ENCODE data around the gene VAC14.

The VAC14 gene

GRCh38 chr16:70701596-70701995 lies 99.4 kb downstream of the VAC14 start:
- in situ Hi-C loops (cut with MboI; ENCODE audit: low pct_unique_long_range_greater_than_20kb, low sequenced_read_pairs, unreplicated experiment): no loop called here
- TF ChIP-seq CTCF (IDR thresholded peaks at IDR 0.05; ENCODE audit: extremely low read depth, insufficient read depth, missing control alignments): no peak
- no peak for DNase-seq (ENCODE audit: low spot score)

GRCh38 chr16:70701036-70701435 lies 99.9 kb downstream of the VAC14 start:
- TF ChIP-seq CTCF (IDR thresholded peaks at IDR 0.05; ENCODE audit: extremely low read depth, insufficient read depth, missing control alignments): no peak
- in situ Hi-C loops (cut with MboI; ENCODE audit: low pct_unique_long_range_greater_than_20kb, low sequenced_read_pairs, unreplicated experiment): no loop called here
- DNase-seq (ENCODE audit: low spot score): no peak

GRCh38 chr16:70700101-70701020 lies 100.6 kb downstream of the VAC14 start:
- in situ Hi-C loops (cut with MboI; ENCODE audit: low pct_unique_long_range_greater_than_20kb, low sequenced_read_pairs, unreplicated experiment): no loop called here
- DNase-seq (ENCODE audit: low spot score): no peak
- no peak for TF ChIP-seq CTCF (IDR thresholded peaks at IDR 0.05; ENCODE audit: extremely low read depth, insufficient read depth, missing control alignments)

GRCh38 chr16:70699696-70700095 lies 101.3 kb downstream of the VAC14 start:
- in situ Hi-C loops (cut with MboI; ENCODE audit: low pct_unique_long_range_greater_than_20kb, low sequenced_read_pairs, unreplicated experiment): no loop called here
- no peak for TF ChIP-seq CTCF (IDR thresholded peaks at IDR 0.05; ENCODE audit: extremely low read depth, insufficient read depth, missing control alignments)
- no peak for DNase-seq (ENCODE audit: low spot score)

- DNase-seq (ENCODE audit: low spot score): no peak
- in situ Hi-C loops (cut with MboI; ENCODE audit: low pct_unique_long_range_greater_than_20kb, low sequenced_read_pairs, unreplicated experiment): no loop called here
- no peak for TF ChIP-seq CTCF (IDR thresholded peaks at IDR 0.05; ENCODE audit: extremely low read depth, insufficient read depth, missing control alignments)
Observed at GRCh38 chr16:70698901-70699300, 102.1 kb downstream of the VAC14 start.

- DNase-seq (ENCODE audit: low spot score): no peak
- no peak for TF ChIP-seq CTCF (IDR thresholded peaks at IDR 0.05; ENCODE audit: extremely low read depth, insufficient read depth, missing control alignments)
- in situ Hi-C loops (cut with MboI; ENCODE audit: low pct_unique_long_range_greater_than_20kb, low sequenced_read_pairs, unreplicated experiment): no loop called here
Observed at GRCh38 chr16:70697594-70698170, 103.3 kb downstream of the VAC14 start.
